ENCODE measurements around the gene DDX1.

The DDX1 gene

GRCh38 chr2:15630978-15631719, 39.5 kb downstream of the DDX1 start:
- Histone ChIP-seq H3K27ac (ENCODE audit: extremely low read depth, low read depth, low read length) (no peak overlapping the region), H3K4me3 (ENCODE audit: low read depth, low read length) (no peak overlapping the region), H3K9me3 (ENCODE audit: control insufficient read depth, insufficient read depth, low read depth, low read length) (no peaks in the 10 kb centered on the region), H3K4me1 (ENCODE audit: control insufficient read depth, insufficient read depth, low read length) (no peaks in the 10 kb centered on the region), H3K36me3 (ENCODE audit: control insufficient read depth in 2 of 2, insufficient read depth in 1 of 2, low read length in 2 of 2) (peaks cover 48 to 95% of the 10 kb centered on the region in 2 experiments)
- POLR2A ChIA-PET = no interaction called here
- TF ChIP-seq ZNF416 (tag by site-specific recombination; IDR thresholded peaks at IDR 0.05) (no peak), ZNF169 (tag by site-specific recombination; IDR thresholded peaks at IDR 0.05) (no peak), PRDM4 (tag by site-specific recombination; IDR thresholded peaks at IDR 0.05) (no peak), ZNF785 (tag by site-specific recombination; IDR thresholded peaks at IDR 0.05) (no peak), ZNF555 (tag by site-specific recombination; conservative IDR thresholded peaks at IDR 0.05) (no peak)
- CTCF ChIA-PET = interaction anchor here (0.7 kb wide), 1 partner anchor 41 kb away, joined by 3 read pairs; no protein-coding TSS in a partner anchor

- Histone ChIP-seq H3K4me1 (ENCODE audit: control insufficient read depth, insufficient read depth, low read length) (no peaks in the 10 kb centered on the region), H3K9me3 (ENCODE audit: control insufficient read depth, insufficient read depth, low read depth, low read length) (no peaks in the 10 kb centered on the region), H3K27ac (ENCODE audit: extremely low read depth, low read depth, low read length) (no peak overlapping the region), H3K36me3 (ENCODE audit: control insufficient read depth in 2 of 2, insufficient read depth in 1 of 2, low read length in 2 of 2) (peaks cover 48 to 91% of the 10 kb centered on the region in 2 experiments), H3K4me3 (ENCODE audit: low read depth, low read length) (no peak overlapping the region)
- CTCF ChIA-PET = interaction anchor here (1.4 kb wide), 1 partner anchor 650 kb away, joined by 4 read pairs; no protein-coding TSS in a partner anchor
- POLR2A ChIA-PET = no interaction called here
- TF ChIP-seq ZIC2 (tag by site-specific recombination; IDR thresholded peaks at IDR 0.05) = no peak
- TF ChIP-seq ZSCAN16 (tag by site-specific recombination; IDR thresholded peaks at IDR 0.05) = no peak
These were observed 40.2 kb downstream of the DDX1 start for GRCh38 chr2:15631883-15632282.

GRCh38 chr2:15633043-15633970, 41.6 kb downstream of the DDX1 start:
- POLR2A ChIA-PET = no interaction called here
- Histone ChIP-seq H3K4me1 (ENCODE audit: control insufficient read depth, insufficient read depth, low read length) (no peaks in the 10 kb centered on the region), H3K4me3 (ENCODE audit: low read depth, low read length) (no peak overlapping the region), H3K9me3 (ENCODE audit: control insufficient read depth, insufficient read depth, low read depth, low read length) (no peaks in the 10 kb centered on the region), H3K36me3 (ENCODE audit: control insufficient read depth in 2 of 2, insufficient read depth in 1 of 2, low read length in 2 of 2) (peaks cover 48 to 87% of the 10 kb centered on the region in 2 experiments), H3K27ac (ENCODE audit: extremely low read depth, low read depth, low read length) (no peak overlapping the region)
- CTCF ChIA-PET = interaction anchor here (0.6 to 1.4 kb wide), 2 partner anchors 116 to 648 kb away, joined by 3 to 4 read pairs; no protein-coding TSS in a partner anchor
- TF ChIP-seq ZFHX2 (tag by site-specific recombination; conservative IDR thresholded peaks at IDR 0.05) (no peak), SCRT2 (tag by site-specific recombination; IDR thresholded peaks at IDR 0.05) (peak; percentile 37; the same call in 1 of the 2 replicates), ZNF138 (tag by site-specific recombination; IDR thresholded peaks at IDR 0.05; ENCODE audit: borderline replicate concordance) (no peak), ZNF488 (tag by site-specific recombination; IDR thresholded peaks at IDR 0.05) (no peak), KLF1 (tag by site-specific recombination; IDR thresholded peaks at IDR 0.05) (no peak), ZNF2 (tag by site-specific recombination; IDR thresholded peaks at IDR 0.05) (no peak)
